GM21576 (cell line): ENCODE measurements around the gene IFI6.
"Not testable (repeated sequence)": the region's sequence is repeated elsewhere in the genome, so short reads cannot be mapped to it uniquely, and the experiment has no call there.

Source experiments
- ATAC-seq: cut with Tn5 transposase; IDR thresholded peaks from one replicate; pipeline ENCODE4 v1.9.1; 2021; ENCODE audit warnings: mild to moderate bottlenecking, moderate library complexity; ENCODE audit not compliant: unreplicated experiment

Gene IFI6

GRCh38 chr1:27652111-27652864 is 19.7 kb downstream of the IFI6 start:
- ATAC-seq, result no peak

- no peak for ATAC-seq
Measured at GRCh38 chr1:27650539-27651175, 21.3 kb downstream of the IFI6 start.

GRCh38 chr1:27650171-27650538 is 21.8 kb downstream of the IFI6 start:
- no peak for ATAC-seq

GRCh38 chr1:27649306-27649635 is 22.7 kb downstream of the IFI6 start:
- ATAC-seq, result no peak

- no peak for ATAC-seq
Measured at GRCh38 chr1:27648602-27649305, 23.2 kb downstream of the IFI6 start.

- ATAC-seq, result no peak
Measured at GRCh38 chr1:27647328-27647727, 24.7 kb downstream of the IFI6 start.

- no peak for ATAC-seq
Measured at GRCh38 chr1:27646676-27647075, 25.3 kb downstream of the IFI6 start.

GRCh38 chr1:27645071-27645415 is 26.9 kb downstream of the IFI6 start:
- ATAC-seq, result no peak

- no peak for ATAC-seq
Measured at GRCh38 chr1:27644369-27645070, 27.5 kb downstream of the IFI6 start.

- no peak for ATAC-seq
Measured at GRCh38 chr1:27643600-27644368, 28.2 kb downstream of the IFI6 start.

GRCh38 chr1:27640514-27640913 is 31.5 kb downstream of the IFI6 start:
- not testable (repeated sequence) for ATAC-seq

- ATAC-seq, result no peak
Measured at GRCh38 chr1:27638805-27639204, 33.2 kb downstream of the IFI6 start.

GRCh38 chr1:27638047-27638734 is 33.8 kb downstream of the IFI6 start:
- no peak for ATAC-seq

- no peak for ATAC-seq
Measured at GRCh38 chr1:27635396-27636142, 36.4 kb downstream of the IFI6 start.

GRCh38 chr1:27634985-27635367 is 37.0 kb downstream of the IFI6 start, which contains the start of gene FGR:
TSS of gene FGR (minus strand) at chr1:27635185. CDS start at chr1:27623916, 11,269 bp downstream.
- no peak for ATAC-seq

GRCh38 chr1:27634177-27634984 is 37.6 kb downstream of the IFI6 start:
- no peak for ATAC-seq

- ATAC-seq, result no peak
Measured at GRCh38 chr1:27633640-27634176, 38.3 kb downstream of the IFI6 start.

GRCh38 chr1:27633298-27633610 is 38.7 kb downstream of the IFI6 start:
- ATAC-seq, result no peak
